ENCODE results near the gene KLHDC7B.
"Not testable (repeated sequence)": the region's sequence is repeated elsewhere in the genome, so short reads cannot be mapped to it uniquely, and the experiment has no call there.

The KLHDC7B gene

GRCh38 chr22:50529897-50530579 lies 15.7 kb upstream of the KLHDC7B start, which contains the start of gene TYMP:
Gene TYMP (minus strand): TSS chr22:50530012. CDS start chr22:50529709, 303 bp downstream.
- peak; percentile 91 for DNase-seq

- DNase-seq, result no peak
Measured at GRCh38 chr22:50530580-50530876, 15.2 kb upstream of the KLHDC7B start.

GRCh38 chr22:50530877-50531545 lies 14.7 kb upstream of the KLHDC7B start:
- DNase-seq, result peak; percentile 93

GRCh38 chr22:50531546-50531961 lies 14.1 kb upstream of the KLHDC7B start:
- peak; percentile 90 for DNase-seq

GRCh38 chr22:50531962-50532674 lies 13.6 kb upstream of the KLHDC7B start:
- DNase-seq, result peak; percentile 66

GRCh38 chr22:50532824-50533796 lies 12.6 kb upstream of the KLHDC7B start:
- no peak for DNase-seq

GRCh38 chr22:50533856-50534711 lies 11.6 kb upstream of the KLHDC7B start:
- not testable (repeated sequence) for DNase-seq

GRCh38 chr22:50535113-50535512 lies 10.6 kb upstream of the KLHDC7B start:
- DNase-seq, result no peak

GRCh38 chr22:50536226-50536625 lies 9.5 kb upstream of the KLHDC7B start:
- DNase-seq, result no peak

- DNase-seq, result no peak
Measured at GRCh38 chr22:50537765-50538164, 7.9 kb upstream of the KLHDC7B start.

- no peak for DNase-seq
Measured at GRCh38 chr22:50540381-50540780, 5.3 kb upstream of the KLHDC7B start.

GRCh38 chr22:50541667-50542026 lies 4.1 kb upstream of the KLHDC7B start:
- not testable (repeated sequence) for DNase-seq

- DNase-seq, result no peak
Measured at GRCh38 chr22:50542416-50542927, 3.2 kb upstream of the KLHDC7B start.

- peak; percentile 94 for DNase-seq
Measured at GRCh38 chr22:50544078-50544745, 1.5 kb upstream of the KLHDC7B start.

GRCh38 chr22:50544746-50545253 lies 899 bp upstream of the KLHDC7B start:
- DNase-seq, result no peak

GRCh38 chr22:50546326-50547262 lies 895 bp downstream of the KLHDC7B start:
- no peak for DNase-seq

GRCh38 chr22:50547263-50547985 lies 1.7 kb downstream of the KLHDC7B start:
- DNase-seq, result no peak

- peak; percentile 85 for DNase-seq
Measured at GRCh38 chr22:50548040-50548920, 2.6 kb downstream of the KLHDC7B start.

Measured in activated effector memory CD4-positive, alpha-beta T cell treated with anti-CD3 and anti-CD28 coated beads, Interleukin-2, amount 50 U/mL, for 16 hours (primary cell).